ENCODE measurements around the gene PSMG1.
A peak's percentile ranks its signal among the peaks of the same experiment; 100 is the strongest.
"Not testable (repeated sequence)": the region's sequence is repeated elsewhere in the genome, so short reads cannot be mapped to it uniquely, and the experiment has no call there.

The PSMG1 gene, protein sequence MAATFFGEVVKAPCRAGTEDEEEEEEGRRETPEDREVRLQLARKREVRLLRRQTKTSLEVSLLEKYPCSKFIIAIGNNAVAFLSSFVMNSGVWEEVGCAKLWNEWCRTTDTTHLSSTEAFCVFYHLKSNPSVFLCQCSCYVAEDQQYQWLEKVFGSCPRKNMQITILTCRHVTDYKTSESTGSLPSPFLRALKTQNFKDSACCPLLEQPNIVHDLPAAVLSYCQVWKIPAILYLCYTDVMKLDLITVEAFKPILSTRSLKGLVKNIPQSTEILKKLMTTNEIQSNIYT

DNA sequence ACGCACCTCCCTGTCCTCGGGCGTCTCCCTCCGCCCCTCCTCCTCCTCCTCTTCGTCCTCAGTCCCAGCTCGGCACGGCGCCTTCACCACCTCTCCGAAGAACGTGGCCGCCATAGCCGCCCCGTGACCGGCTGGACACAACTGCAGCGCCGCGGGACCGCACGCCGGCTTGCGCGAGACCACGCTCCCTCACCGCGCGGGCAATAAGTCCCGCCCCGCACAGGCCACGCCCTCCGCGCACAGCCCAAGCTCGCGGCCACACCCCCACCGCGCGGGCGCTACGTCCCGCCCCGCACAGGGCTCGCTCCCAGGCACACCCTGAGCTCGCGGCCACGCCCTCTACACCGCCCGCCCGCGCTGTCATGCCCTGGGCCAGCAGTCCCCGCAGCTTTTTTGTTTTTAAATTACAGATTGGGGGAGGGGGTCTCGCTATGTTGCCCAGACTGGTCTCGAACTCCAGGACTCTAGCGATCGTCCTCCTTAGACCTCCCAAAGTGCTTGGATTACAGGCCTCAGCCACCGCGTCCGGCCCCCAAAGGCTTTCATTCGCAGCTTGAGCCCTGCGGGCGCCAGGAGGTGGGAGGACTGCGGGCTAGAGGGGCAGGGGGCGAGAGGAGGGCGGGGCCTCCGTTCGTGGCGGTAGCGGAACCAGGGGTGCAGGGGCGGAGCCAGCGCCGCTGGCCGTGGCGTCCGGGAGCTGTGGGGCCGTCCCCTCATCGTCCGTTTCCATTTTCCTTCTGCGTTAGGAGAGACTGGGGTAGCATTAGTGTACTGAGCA lies at the start of gene PSMG1:
Gene PSMG1 (minus strand): TSS at position 180 of the 778 bp plus-strand sequence. CDS start 66 bp downstream, at position 114.
- DNase-seq, result peak; percentile 97

DNA sequence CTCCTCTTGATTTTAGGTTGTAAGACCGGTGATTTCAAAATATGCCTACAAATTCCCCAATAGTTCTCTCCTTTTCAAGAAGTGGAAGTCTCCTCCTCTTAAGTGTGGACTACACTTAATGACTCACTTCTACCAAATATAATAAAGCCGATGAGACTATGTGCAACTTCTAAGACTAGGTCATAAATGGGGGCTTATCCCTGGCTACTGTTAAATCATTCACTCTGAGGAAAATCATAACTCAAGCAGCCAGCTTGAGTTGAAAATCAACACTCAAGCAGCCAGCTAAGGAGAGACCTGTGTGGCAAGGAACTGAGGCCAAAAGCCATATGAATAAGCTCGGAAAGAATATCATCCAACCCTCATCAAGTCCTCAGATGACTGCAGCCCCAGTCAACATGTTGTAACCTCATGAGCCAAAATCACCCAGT lies 49.6 kb upstream of the PSMG1 start:
- DNase-seq, result no peak

DNA sequence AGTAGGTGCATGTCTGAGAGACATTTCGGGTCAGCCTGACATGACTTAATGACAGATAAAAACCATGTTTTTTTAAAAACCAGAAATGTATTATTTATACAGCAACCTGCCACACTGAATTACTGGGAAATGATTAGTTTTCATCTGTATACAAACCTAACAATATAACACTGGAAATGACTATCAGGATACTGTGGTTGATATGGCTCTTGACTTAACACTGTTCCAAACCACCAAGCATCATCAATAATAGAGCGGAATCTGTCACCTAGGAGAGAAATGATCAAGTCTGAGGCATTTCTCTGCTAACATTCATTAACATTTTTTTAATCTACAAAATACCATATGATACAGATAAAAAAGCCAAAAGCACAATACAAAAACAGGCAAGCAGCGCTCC lies 41.7 kb upstream of the PSMG1 start:
- DNase-seq, result no peak

DNA sequence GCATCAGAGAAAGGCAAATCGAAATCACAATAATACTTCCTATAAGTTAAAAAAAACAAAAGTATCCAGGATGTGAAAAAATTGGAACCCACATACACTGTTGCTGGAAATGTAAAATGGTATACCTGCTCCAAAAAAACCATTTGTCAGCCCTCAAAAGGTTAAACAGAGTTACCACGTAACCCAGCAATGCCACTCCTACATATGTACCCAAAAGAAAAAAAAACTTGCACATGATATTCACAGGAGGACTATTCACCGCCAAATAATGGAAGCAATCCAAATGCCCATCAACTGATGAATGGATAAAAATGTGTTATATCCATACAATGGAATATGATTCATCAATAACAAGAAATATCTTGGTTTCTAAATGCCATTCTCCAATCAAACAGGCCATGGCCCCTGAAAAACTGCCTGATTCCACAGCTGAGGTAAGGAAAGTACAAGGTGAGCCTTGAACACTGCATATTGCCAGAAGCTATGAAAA lies 38.8 kb upstream of the PSMG1 start:
- DNase-seq, result no peak

DNA sequence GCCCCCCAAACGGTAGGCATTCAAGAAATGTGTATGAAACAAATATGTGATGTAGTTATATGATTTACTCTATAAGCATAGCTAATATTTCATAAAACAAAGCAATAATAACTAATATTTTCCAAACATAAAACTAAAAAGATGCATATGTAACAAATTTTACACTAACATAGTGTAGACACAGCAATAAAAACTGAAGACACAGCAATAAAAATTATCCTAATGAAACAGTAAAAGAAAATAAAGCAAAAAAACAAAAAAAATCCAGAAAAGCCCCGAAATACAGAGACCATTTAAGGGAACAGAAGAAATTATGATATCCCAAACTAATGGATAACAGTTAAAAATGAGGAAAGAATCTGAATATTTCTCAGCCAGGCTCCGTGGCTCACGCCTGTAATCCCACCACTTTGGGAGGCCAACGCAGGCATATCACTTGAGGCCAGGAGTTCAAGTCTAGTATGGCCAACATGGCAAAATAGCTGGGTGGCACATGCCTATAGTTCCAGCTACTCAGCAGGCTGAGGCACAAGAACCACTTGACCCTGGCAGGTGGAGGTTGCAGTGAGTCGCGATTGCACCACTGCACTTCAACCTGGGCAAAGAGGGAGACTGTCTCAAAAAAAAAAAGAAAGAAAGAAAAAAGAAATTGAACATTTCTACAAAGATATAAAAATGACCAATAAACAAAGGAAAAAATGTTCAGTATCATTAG lies 38.2 kb upstream of the PSMG1 start:
- DNase-seq, result no peak

DNA sequence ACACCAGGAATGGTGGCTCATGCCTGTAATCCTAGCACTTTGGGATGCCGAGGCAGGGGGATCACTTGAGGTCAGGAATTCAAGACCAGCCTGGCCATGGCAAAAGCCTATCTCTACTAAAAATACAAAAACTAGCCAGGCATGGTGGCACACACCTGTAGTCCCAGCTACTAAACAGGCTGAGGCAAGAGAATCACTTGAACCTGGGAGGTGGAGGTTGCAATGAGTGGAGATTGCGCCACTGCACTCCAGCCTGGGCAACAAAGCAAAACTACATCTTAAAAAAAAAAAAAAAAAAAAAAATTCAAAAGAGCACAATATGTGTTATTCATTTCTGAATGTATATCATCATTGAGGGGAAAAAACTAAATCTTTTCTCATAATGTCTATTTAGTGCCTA lies 37.6 kb upstream of the PSMG1 start:
- DNase-seq, result not testable (repeated sequence)

DNA sequence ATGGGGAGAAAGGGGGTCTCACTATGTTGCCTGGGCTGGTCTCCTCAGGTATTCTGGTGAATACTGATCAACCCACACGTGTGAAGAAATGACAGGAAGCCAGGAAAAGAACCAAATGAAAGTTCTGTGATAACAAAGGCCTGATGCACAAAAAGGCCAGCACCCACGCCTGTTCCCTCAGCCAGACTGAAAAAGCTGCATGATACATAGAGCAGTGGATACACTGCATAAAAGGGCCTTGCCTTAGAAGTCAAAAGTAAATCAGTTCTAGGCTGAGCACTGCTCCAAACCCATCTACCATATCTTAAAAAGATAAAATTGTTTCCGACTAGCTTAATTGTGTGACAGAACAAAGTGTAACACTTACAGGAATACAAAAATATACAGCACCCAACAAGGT lies 36.9 kb upstream of the PSMG1 start:
- DNase-seq, result no peak

DNA sequence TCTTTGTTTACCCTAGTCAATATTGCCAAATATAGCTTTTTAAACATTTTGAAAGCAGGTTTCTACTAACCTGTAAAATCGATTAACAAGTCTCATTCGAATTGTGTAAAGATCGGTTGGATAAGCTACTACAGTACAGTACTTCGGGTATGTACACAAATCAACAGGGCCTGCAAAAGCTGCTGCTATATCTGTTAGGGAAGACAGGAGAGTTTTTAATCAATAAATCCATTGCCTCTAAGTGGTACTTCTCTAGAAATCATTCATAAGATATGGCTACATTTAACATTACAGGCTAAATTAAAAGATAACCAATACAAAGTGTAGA lies 34.8 kb upstream of the PSMG1 start:
- no peak for DNase-seq

DNA sequence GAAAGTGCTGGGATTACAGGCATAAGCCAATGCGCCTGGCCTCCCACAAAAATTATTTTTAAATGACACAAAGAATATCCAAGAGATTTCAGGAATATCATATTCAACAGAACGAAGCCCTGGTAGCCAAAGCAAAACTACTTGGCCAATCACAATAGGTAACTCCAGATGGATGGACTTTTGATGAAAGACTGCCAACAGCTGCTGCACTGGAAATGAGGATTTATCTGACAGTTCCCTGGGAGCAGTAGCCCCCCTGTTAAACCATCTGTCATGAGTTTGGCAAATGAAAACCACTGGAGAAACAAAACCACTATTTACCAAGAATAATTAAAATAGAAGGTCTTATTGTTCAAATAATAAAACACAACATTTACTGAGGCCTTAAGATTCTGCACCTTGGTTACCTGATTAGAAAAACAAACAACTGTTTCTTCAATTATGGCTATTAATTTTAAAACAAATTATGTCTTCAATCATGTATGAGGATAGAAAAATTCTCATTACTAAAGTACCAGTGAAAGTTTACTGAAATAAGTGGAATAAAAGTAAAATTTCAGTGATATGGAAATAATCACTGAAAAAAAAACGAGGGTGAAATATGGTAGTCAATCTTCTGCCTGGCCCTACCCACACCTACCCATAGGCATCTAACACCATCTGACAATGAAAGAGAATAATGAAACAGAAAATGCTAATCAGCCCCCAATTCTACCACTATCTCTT lies 34.3 kb upstream of the PSMG1 start:
- DNase-seq, result no peak

DNA sequence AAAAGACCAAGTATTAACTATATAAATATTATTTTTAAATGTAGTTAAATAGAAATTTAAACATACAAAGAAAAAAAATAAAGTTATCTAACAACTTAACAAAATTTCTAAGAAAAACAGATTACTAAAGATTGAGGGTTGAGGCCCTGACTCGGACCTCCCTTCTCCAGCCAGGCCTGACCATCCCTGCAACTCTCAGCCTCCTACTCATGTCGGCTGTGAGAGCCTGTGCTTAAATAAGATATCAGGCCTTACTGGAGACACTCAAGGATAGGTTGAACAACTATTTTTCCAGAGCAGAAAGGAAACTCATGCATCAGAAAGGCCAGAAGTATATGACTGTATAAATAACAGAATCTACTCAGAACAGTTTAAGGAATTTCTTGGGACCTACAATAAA lies 33.0 kb upstream of the PSMG1 start:
- no peak for DNase-seq

DNA sequence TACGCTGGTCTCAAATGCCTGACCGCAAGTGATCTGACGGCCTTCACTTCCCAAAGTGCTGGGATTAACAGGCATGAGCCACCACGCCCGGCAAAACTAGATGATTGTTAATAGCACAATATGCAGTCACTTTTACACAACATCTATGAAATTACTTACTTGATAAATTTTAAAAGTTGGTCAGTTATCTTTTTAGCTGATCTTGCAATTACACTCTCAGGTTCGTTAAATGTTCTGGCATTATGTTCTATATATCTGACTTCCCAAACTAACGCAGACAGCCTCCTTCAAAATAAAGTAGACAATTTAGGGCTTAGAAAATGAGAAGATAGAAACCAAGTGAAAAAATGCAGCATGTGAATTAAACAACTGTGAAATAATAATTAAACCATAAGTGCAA lies 31.8 kb upstream of the PSMG1 start:
- no peak for DNase-seq

DNA sequence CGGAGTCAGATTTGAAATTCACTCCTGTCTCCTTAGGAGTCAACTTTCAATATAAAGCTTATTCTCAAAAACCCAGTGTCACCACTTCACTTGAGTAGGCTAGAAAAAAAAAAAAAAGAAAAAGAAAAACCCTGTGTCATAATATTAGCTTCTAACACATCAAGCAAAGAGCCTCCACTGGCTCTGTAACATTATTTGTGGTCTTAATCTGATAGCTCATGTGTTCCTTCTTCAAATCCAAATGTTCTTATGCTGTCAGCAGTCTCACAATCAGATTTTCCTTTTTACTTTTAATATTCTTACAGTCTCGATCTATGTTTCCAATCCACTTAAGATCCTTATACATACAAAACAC lies 26.1 kb upstream of the PSMG1 start:
- no peak for DNase-seq

DNA sequence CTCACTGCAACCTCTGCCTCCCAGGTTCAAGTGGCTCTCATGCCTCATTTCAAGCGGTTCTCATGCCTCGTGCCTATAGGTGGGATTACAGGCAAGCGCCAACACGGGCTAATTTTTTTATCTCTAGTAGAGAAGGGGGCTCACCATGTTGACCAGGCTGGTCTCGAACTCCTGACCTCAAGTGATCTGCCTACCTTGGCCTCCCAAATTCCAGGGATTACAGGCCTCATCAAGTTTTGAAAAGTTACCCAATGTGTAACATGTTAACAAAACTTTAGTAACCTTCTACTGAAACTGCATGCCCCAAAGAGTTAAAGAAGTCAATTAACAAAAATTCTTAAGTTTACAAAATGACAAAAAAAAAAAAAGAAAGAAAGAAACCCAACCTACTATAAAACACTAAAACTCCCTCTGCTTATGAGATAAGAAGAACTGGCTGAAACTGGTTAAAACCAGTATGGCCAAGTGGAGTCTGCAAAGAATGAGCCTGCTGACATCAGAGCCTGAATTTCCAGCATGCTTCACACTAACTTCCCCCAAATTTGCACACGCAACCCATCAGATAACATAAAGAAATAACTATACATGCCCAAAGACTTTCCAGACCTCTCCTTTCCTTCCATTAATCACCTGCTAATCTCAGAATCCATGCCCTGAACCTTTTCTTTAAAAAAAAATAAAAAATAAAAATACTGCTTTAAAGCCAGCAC lies 25.5 kb upstream of the PSMG1 start:
- DNase-seq, result no peak

DNA sequence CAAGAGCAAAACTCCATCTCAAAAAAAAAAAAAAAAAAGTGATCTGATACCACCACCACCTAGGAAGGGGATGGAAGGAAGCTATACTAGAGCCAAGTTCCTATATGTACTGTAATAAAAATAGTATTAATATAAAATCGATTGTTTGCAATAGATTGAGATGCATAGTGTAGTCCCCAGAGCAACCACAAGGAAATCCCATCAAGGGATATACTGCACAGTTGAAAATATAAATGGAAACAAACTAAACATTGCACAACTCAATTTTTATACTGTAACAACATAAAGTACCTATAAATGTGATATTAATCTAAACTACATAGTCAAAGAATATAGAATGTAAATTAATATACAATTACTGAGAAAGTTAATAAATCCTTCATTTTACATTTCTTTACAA lies 20.9 kb upstream of the PSMG1 start:
- DNase-seq, result no peak

DNA sequence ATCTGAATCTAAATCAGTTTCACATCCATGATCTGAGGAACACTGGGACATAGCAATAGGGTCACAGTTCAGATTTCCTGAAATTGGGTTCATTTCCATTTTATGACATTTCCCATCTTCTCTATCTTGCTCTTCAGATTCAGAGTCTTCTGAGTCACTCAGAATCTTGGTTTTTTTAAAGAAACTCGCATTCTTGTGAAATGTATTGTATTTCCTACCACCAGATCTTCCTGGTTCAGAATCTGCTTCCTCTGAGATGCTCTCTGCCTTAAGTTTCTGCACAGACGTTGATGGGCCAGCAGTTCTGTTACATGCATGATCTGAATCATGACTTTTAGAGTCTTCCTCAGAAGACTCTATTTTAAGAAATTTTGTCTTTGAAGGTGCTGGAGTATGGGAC lies 15.5 kb upstream of the PSMG1 start:
- no peak for DNase-seq

DNA sequence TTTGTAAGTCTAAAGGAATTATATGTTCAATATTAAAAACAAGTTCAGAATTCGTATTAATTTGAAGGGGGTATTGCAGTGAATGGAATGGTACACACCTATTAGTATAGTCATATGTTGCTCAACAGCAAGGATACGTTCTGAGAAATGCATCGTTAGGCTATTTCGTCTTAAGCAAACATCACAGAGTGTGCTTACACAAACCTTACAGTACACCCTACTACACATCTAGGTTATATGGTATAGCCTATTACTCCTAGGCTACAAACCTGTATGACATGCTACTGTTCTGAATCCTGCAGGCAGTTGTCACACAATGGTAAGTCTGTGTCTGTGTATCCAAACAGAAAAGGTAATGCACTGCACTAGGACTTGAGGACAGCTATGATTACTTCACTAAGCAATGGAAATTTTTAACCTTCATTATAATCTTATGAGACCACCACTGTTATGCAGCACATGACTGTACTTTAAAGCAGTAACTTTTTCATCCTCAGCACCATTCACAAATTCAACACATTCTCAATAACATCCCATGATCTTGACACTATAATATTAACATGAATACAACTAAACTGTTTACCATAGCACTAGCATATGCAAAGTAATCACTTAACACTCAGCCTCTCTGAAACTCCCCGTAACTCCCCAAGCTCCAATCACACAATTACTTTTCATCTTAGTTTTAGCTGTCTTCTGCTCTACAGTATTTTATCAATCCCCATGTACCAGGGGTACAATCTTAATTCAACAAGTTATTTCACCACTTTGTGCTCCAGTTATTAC lies 14.4 kb upstream of the PSMG1 start:
- no peak for DNase-seq

DNA sequence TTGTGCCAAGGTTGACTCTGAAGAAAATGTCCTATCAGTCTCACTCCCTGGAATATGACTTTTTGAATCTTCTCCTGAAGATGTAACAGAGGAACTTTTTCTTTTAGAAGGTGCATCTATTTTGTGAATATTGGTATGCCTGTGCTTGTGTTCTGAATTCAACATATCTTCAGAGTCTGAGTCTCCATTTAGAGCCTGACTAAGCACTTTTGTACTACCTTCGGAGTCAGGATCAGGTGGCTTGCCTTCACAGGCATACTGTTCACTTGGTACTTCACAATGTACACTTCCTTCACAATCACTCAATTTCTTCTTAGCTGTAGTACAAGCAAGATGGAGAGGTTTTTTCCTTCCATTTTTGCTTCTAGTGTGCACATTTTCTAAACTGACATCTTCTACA lies 13.6 kb upstream of the PSMG1 start:
- no peak for DNase-seq

DNA sequence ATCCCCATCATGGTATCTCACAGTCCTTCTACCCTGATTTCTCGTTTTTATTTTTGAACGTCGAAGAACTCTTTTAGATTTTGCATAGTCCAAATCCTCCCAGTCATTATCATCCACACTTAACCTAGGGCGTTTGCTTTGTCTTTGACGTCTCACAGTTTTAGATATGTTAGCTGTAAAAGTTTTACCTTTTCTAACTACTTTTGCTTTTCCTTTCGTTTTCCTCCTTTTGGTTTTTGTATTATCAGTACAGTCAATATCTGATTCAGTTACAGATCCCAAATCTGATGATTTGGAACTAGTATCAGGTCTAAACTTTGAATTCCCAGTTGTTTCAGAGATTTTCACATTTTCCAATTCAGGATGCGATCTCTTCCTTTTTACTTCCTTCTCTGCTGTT lies 13.1 kb upstream of the PSMG1 start:
- DNase-seq, result no peak

DNA sequence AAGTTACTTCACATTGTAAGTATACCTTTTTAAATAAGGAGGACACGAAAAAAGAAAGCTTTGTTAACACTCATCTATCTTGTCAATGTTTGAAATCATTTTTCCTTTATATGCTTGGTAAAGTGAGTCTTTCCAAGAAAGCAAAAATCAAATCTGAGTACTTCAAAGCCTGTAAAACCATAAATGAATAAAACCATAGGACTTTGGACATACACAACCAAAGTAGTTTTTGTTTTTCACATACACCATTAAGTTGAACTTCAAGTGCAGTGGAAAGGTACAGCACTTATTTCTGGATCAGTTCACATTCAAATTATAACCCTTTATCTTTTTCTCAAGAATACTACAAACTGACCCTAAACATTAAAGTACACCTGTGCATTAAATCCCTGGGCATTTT lies 10.1 kb upstream of the PSMG1 start:
- DNase-seq, result no peak

DNA sequence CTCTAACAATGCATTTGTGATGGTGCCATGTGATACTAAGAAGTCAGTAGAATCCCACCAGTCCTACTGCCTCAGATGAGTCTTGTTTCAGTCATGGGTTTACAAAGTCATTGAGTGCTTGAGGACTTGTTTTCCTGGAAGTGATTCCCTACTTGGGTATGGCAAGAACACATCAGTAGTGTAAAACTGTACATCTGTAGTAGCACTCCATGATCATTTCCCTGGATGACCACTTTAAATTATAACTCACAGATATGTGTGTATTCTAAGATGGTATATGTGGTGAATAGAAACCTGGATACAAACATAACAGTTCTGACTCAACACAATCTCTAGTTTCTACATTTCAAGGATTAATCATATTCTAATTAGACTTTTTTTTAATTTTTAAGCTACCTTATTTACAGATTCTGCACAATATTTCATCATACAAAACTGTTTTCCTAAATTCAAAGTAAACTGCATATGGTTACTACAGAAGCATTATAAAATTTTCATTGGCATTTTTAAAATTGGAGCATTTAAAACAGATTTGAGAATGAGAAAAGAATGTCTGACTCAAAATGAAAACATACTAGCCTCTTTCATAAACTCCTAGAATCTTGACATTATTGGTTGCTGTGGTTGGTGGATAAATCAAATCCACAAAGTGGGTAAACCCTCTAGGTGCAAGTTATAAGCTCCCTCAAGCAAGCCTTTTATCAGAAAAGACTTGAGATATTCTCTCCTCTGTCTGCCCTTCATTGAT lies 6.8 kb upstream of the PSMG1 start:
- no peak for DNase-seq

DNA sequence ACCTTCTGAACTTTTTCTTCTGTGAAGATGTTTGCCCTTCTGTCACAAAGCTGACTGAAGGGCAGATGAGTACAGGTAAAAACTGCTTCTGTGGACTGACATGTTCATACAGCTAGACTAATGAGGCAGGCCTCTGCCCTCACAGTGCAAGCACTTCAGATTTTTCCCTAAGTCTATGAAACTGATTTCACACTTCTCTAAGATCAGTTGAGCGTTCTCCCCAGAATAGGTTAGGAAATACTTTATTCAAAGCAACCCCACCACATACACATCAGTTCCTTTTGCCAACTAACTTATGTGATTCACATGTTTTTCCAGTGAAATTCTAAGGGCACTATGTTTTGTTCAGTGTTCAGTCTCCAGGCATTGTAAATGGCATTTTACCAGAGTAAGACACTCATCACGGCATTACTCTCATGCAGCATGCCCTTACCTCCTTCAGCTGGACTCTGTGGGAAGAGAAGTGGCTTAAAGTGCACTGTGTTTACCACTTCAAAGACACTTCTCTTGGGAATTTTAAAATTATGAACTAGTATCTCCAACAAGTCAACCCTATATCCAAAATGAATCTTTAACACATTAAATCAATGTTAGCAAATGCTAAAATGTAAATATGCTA lies 5.4 kb upstream of the PSMG1 start:
- no peak for DNase-seq
